ENCODE data around the gene SMYD2. TPM values are rescaled to one million over a fixed set of nuclear protein-coding genes. Genes with fewer than 3 reads are reported as not detected.
A peak's percentile ranks its signal among the peaks of the same experiment; 100 is the strongest.

Gene SMYD2
- polyA plus RNA-seq, 2 of the 4 experiments (the other 2 are of a cell fraction) = 32.3 to 54.9 TPM

DNA sequence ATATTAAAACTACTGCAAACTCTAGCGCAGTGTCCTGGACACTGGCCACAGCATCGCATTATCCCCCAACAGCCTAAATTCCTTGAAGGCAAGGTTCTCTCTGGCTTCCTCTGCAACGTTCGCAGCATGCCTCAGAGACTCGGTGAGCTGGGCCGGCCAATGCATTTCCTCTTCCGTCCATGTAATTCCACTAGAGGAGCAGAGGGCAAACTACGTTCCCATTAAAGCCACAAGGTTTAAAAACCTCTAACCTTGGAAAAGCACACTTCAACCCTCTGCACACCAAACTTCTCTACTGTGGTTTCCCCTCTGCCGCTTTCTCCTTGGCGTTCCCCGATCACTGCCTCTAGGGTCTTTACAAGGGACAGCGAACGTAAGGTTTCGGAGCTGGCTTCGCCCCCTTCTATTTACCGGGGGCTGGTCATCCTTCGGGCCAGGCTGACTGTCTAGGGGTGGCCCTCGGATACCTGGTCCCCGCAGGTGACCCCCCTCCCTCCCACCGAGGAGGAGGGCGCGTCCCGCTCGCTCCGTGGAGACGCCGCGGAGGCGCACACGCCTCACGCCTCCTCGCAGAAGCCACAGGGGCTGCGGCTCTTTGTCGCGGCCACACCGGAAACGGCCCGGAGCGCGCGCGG lies 456 bp upstream of the SMYD2 start:
- Histone ChIP-seq H3K27ac (peak overlapping the region; percentile 98 to 99), H3K4me2 (peak overlapping the region; percentile 77), H3K9me3 (no peaks in the 10 kb centered on the region), H3K4me1 (peaks cover 22% of the 10 kb centered on the region), H3K4me3 (peak overlapping the region; percentile 90)
- DNase-seq (ENCODE audit: low read depth in 1 of 2, low spot score in 1 of 2) (peak; percentile 36 to 54), ATAC-seq (peak; percentile 69 to 74), FAIRE-seq (no peak)
- TF ChIP-seq TP53 (CRISPR knock-in tag; IDR thresholded peaks at IDR 0.05) = no peak
- TF ChIP-seq, protein P1, sequence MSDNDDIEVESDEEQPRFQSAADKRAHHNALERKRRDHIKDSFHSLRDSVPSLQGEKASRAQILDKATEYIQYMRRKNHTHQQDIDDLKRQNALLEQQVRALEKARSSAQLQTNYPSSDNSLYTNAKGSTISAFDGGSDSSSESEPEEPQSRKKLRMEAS (IDR thresholded peaks at IDR 0.05) = peak; percentile 73
- TF ChIP-seq, protein P2, sequence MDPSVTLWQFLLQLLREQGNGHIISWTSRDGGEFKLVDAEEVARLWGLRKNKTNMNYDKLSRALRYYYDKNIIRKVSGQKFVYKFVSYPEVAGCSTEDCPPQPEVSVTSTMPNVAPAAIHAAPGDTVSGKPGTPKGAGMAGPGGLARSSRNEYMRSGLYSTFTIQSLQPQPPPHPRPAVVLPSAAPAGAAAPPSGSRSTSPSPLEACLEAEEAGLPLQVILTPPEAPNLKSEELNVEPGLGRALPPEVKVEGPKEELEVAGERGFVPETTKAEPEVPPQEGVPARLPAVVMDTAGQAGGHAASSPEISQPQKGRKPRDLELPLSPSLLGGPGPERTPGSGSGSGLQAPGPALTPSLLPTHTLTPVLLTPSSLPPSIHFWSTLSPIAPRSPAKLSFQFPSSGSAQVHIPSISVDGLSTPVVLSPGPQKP (IDR thresholded peaks at IDR 0.05; ENCODE audit: low read depth, low read length) = no peak
- TF ChIP-seq POLR2A (IDR thresholded peaks at IDR 0.05; ENCODE audit: low read length) = peak; percentile 40; the same call in 1 of the 2 replicates
- TF ChIP-seq, protein P3, sequence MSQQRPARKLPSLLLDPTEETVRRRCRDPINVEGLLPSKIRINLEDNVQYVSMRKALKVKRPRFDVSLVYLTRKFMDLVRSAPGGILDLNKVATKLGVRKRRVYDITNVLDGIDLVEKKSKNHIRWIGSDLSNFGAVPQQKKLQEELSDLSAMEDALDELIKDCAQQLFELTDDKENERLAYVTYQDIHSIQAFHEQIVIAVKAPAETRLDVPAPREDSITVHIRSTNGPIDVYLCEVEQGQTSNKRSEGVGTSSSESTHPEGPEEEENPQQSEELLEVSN (IDR thresholded peaks at IDR 0.05; ENCODE audit: borderline replicate concordance, low read depth) = peak; percentile 62; the same call in 1 of the 2 replicates
- no peak; a peak in 1 of 5 replicates for TF ChIP-seq JUN (IDR thresholded peaks at IDR 0.05)
- WGBS (ENCODE audit: missing lambda C conversion rate) = 3% methylated on average over 19 of the region's 42 CpGs
- CTCF ChIA-PET = interaction anchor here (5.8 to 7.2 kb wide), 2 partner anchors 19 to 50 kb away, joined by 43 to 70 read pairs; no protein-coding TSS in a partner anchor
- POLR2A ChIA-PET = interaction anchor here (0.7 to 1.0 kb wide), 2 partner anchors 11 to 38 kb away, joined by 3 read pairs; no protein-coding TSS in a partner anchor

DNA sequence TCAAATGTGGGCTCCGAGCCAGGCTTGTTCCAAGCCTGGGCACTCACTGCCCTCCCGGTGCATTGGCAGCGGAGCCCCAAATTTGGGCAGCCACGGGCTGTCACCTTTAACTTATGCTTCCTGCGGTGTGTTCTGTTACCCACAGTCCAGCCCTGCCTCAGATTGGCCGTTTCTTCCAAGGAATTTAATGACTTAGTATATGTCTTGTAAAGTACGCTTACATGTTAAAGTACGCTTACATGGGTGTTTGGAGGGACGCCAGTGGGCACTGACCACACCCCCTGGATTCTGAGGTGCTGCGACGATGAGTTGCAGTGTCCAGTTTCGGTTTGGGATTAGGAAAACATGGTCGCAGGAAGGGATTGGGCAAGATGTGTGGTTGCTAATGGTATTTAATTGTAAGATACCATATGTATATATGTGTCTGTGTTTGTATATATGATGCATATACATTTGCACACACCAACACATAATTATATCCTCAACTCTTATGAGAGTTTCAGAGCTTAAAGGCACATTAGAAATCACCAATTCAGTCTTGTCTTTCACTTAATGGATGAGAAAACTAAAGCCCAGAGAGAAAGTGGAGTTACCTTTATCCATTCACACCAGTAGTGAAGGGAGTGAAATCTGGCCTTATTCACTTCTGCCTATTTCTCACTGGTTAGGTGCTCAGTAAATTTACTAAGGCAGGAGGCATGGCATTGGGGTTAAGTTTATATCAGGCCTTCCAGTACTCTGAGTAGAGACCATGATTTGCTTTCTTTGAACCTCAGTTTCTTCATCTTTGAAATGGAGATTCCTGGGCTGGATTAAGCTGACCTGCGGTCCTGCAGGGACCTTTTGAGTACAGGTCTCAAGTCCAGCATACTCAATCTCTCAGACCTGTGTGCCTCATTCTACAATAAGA lies 1.0 kb downstream of the SMYD2 start:
- TF ChIP-seq CEBPB (IDR thresholded peaks at IDR 0.05) (0 out of 4 replicates have a peak, but pooled peaks of 1 of the 2 experiments have one; percentile 10), HOXB5 (CRISPR knock-in tag; IDR thresholded peaks at IDR 0.05) (no peak)
- DNase-seq (ENCODE audit: low read depth in 1 of 2, low spot score in 1 of 2) = peak; percentile 39 to 59
- ATAC-seq = peak; percentile 54
- H3K4me1 ChIP-seq = peaks cover 22% of the 10 kb centered on the region
- H3K27ac ChIP-seq = peak overlapping the region; percentile 98 to 99
- ChIA-PET CTCF (interaction anchor here (1.0 to 1.1 kb wide), 3 partner anchors 21 to 346 kb away, joined by 3 to 4 read pairs (median 3); no protein-coding TSS in a partner anchor), POLR2A (no interaction called here)
- peak overlapping the region; percentile 90 for H3K4me3 ChIP-seq
- no peaks in the 10 kb centered on the region for H3K9me3 ChIP-seq
- 8% methylated on average over 13 of the region's 14 CpGs for WGBS (ENCODE audit: missing lambda C conversion rate)
- peak; percentile 36 for FAIRE-seq
- H3K4me2 ChIP-seq = peak overlapping the region; percentile 77

DNA sequence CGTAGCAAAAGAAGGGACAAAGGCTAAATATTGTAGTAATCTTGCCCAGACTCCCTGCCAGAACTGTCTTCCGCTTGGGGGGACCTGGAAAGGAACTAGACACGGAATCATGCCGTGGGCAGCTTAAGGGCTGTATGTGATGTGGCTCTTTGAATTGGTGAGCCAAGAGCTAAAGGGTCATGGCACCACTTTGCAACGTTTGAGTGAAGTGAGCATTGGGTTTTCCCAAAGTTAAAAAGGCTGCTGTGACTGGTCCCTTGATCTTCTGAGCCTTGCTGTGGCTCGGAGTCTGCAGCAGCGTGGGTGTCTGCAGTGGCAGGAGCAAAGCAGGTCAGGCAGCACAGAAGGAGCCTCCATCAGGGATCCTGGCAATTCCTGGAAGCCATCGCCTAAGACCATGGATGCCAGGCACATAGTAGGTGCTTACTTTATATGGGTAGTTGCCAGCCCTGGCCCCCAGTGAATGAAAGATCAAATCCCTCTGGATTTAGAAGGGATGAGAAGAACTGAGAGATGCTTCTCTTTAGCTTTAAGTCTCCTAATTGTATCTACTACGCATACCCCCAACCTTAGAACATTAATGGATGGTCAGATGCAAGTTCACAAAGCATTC lies 1.8 kb downstream of the SMYD2 start:
- ChIA-PET POLR2A (no interaction called here), CTCF (interaction anchor here (1.0 to 1.5 kb wide), 4 partner anchors 21 to 345 kb away, joined by 3 to 4 read pairs (median 3); no protein-coding TSS in a partner anchor)
- Histone ChIP-seq H3K9me3 (no peaks in the 10 kb centered on the region), H3K4me1 (peaks cover 22% of the 10 kb centered on the region), H3K27ac (peak overlapping the region in 1 of 2 experiments; percentile 99; a peak in 3 of 6 replicates), H3K4me3 (peak overlapping the region; percentile 90), H3K4me2 (peak overlapping the region; percentile 77)
- no peak for FAIRE-seq
- TF ChIP-seq, protein P4, sequence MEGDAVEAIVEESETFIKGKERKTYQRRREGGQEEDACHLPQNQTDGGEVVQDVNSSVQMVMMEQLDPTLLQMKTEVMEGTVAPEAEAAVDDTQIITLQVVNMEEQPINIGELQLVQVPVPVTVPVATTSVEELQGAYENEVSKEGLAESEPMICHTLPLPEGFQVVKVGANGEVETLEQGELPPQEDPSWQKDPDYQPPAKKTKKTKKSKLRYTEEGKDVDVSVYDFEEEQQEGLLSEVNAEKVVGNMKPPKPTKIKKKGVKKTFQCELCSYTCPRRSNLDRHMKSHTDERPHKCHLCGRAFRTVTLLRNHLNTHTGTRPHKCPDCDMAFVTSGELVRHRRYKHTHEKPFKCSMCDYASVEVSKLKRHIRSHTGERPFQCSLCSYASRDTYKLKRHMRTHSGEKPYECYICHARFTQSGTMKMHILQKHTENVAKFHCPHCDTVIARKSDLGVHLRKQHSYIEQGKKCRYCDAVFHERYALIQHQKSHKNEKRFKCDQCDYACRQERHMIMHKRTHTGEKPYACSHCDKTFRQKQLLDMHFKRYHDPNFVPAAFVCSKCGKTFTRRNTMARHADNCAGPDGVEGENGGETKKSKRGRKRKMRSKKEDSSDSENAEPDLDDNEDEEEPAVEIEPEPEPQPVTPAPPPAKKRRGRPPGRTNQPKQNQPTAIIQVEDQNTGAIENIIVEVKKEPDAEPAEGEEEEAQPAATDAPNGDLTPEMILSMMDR (IDR thresholded peaks at IDR 0.05) = no peak
- TF ChIP-seq RFX5 (IDR thresholded peaks at IDR 0.05) = no peak
- TF ChIP-seq ZFP36 (IDR thresholded peaks at IDR 0.05; ENCODE audit: borderline replicate concordance, partially characterized antibody) = no peak
- TF ChIP-seq, protein P5, sequence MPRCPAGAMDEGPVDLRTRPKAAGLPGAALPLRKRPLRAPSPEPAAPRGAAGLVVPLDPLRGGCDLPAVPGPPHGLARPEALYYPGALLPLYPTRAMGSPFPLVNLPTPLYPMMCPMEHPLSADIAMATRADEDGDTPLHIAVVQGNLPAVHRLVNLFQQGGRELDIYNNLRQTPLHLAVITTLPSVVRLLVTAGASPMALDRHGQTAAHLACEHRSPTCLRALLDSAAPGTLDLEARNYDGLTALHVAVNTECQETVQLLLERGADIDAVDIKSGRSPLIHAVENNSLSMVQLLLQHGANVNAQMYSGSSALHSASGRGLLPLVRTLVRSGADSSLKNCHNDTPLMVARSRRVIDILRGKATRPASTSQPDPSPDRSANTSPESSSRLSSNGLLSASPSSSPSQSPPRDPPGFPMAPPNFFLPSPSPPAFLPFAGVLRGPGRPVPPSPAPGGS (IDR thresholded peaks at IDR 0.05) = no peak
- no peak for TF ChIP-seq HDAC2 (IDR thresholded peaks at IDR 0.05)
- no peak for TF ChIP-seq FOSL2 (IDR thresholded peaks at IDR 0.05)
- no peak for TF ChIP-seq FOSL2 (CRISPR knock-in tag; IDR thresholded peaks at IDR 0.05)
- TF ChIP-seq, protein P6, sequence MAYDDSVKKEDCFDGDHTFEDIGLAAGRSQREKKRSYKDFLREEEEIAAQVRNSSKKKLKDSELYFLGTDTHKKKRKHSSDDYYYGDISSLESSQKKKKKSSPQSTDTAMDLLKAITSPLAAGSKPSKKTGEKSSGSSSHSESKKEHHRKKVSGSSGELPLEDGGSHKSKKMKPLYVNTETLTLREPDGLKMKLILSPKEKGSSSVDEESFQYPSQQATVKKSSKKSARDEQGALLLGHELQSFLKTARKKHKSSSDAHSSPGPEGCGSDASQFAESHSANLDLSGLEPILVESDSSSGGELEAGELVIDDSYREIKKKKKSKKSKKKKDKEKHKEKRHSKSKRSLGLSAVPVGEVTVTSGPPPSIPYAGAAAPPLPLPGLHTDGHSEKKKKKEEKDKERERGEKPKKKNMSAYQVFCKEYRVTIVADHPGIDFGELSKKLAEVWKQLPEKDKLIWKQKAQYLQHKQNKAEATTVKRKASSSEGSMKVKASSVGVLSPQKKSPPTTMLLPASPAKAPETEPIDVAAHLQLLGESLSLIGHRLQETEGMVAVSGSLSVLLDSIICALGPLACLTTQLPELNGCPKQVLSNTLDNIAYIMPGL (CRISPR knock-in tag; IDR thresholded peaks at IDR 0.05; ENCODE audit: borderline replicate concordance) = no peak
- no peak for ATAC-seq
- DNase-seq (ENCODE audit: low read depth in 1 of 2, low spot score in 1 of 2) = no peak
- WGBS (ENCODE audit: missing lambda C conversion rate) = 93% methylated on average over 9 of the region's 9 CpGs

All from A549 (cell line).